CMK (cell line): ENCODE data around the gene CNTN5.

Source experiments
- DNase-seq: peaks from one replicate; pipeline ENCODE4 v3.0.0-alpha.2; 2010; ENCODE audit warnings: low read depth

Gene CNTN5

GRCh38 chr11:99391245-99391644, 370.5 kb downstream of the CNTN5 start:
- no peak for DNase-seq

- no peak for DNase-seq
Observed at GRCh38 chr11:99406345-99406744, 385.6 kb downstream of the CNTN5 start.

- DNase-seq: no peak
Observed at GRCh38 chr11:99410636-99411035, 389.9 kb downstream of the CNTN5 start.

GRCh38 chr11:99418927-99419720, 398.4 kb downstream of the CNTN5 start:
- DNase-seq: no peak

GRCh38 chr11:99419991-99420390, 399.2 kb downstream of the CNTN5 start:
- no peak for DNase-seq

- DNase-seq: no peak
Observed at GRCh38 chr11:99422581-99423427, 402.1 kb downstream of the CNTN5 start.

GRCh38 chr11:99423428-99423983, 402.8 kb downstream of the CNTN5 start:
- DNase-seq: no peak

GRCh38 chr11:99424313-99425084, 403.8 kb downstream of the CNTN5 start:
- DNase-seq: no peak

- no peak for DNase-seq
Observed at GRCh38 chr11:99425596-99425995, 404.8 kb downstream of the CNTN5 start.

- no peak for DNase-seq
Observed at GRCh38 chr11:99432677-99433076, 411.9 kb downstream of the CNTN5 start.

GRCh38 chr11:99443276-99443675, 422.5 kb downstream of the CNTN5 start:
- DNase-seq: no peak

GRCh38 chr11:99446400-99446799, 425.7 kb downstream of the CNTN5 start:
- DNase-seq: no peak

- no peak for DNase-seq
Observed at GRCh38 chr11:99449345-99449744, 428.6 kb downstream of the CNTN5 start.

GRCh38 chr11:99452075-99452474, 431.3 kb downstream of the CNTN5 start:
- no peak for DNase-seq

GRCh38 chr11:99461913-99462312, 441.2 kb downstream of the CNTN5 start:
- no peak for DNase-seq

- no peak for DNase-seq
Observed at GRCh38 chr11:99464985-99465384, 444.2 kb downstream of the CNTN5 start.

- DNase-seq: no peak
Observed at GRCh38 chr11:99489581-99489980, 468.8 kb downstream of the CNTN5 start.

- no peak for DNase-seq
Observed at GRCh38 chr11:99494065-99494464, 473.3 kb downstream of the CNTN5 start.

GRCh38 chr11:99501655-99502054, 480.9 kb downstream of the CNTN5 start:
- no peak for DNase-seq

GRCh38 chr11:99505316-99505715, 484.6 kb downstream of the CNTN5 start:
- DNase-seq: no peak

GRCh38 chr11:99505831-99506230, 485.1 kb downstream of the CNTN5 start:
- DNase-seq: no peak

- no peak for DNase-seq
Observed at GRCh38 chr11:99509863-99510262, 489.1 kb downstream of the CNTN5 start.
